Right ventricle myocardium superior (tissue), 1 donor: ENCODE results near the gene FAM117A. TPM values are rescaled to one million over a fixed set of nuclear protein-coding genes. Genes with fewer than 3 reads are reported as not detected.
"Not testable (repeated sequence)": the region's sequence is repeated elsewhere in the genome, so short reads cannot be mapped to it uniquely, and the experiment has no call there.

Experiments
- ATAC-seq: fragments of 200-7000 bp; cut with Tn5 transposase; one replicate; pipeline ENCODE4 v1.9.1; 2020; ENCODE audit warnings: mild to moderate bottlenecking; ENCODE audit not compliant: poor library complexity
- DNase-seq: peaks from one replicate; pipeline ENCODE4 v3.0.0-alpha.2; 2020
- intact Hi-C: fragments of 100-400 bp; cut with DNase I; formaldehyde crosslinking; loops from one replicate; pipeline ENCODE4 v1.11.2; 2022
- total RNA-seq: library from RNA; stranded (reverse); fragmentation: NEBNext Ultra II Directional; extraction: Animal tissue kit (Norgen Biotek cat#: 25700); gene quantifications from one replicate; pipeline ENCODE4 v1.2.1, GENCODE V29; 2021
- donor health status: DM: no; HTN: yes; CAD: no; lungs with severe emphysema.

Gene FAM117A
- total RNA-seq, 1 donor from 2014 or later, result 9.5 TPM

DNA sequence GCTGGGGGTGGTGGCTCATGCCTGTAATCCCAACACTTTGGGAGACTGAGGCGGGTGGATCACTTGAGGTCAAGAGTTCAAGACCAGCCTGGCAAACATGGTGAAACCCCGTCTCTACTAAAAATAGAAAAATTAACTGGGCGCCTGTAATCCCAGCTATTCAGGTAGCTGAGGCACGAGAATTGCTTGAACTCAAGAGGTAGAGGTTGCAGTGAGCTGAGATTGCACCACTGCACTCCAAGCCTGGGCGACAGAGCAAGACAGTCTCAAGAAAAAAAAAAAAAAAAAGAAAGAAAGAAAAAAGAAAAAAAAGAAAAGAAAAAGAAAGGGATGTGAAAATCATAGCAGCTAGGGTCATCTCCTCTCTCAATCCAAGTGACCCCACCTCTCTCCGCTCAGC lies 39.4 kb downstream of the FAM117A start:
- intact Hi-C loops, ATAC-seq, DNase-seq: not testable (repeated sequence)

GRCh38 chr17:49723423-49723822 lies 40.5 kb downstream of the FAM117A start:
- DNase-seq, result peak; percentile 82
- intact Hi-C loops, result no loop called here
- peak; percentile 89 for ATAC-seq

- intact Hi-C loops, result no loop called here
- ATAC-seq, result no peak
Observed at GRCh38 chr17:49722066-49722465, 41.9 kb downstream of the FAM117A start.

DNA sequence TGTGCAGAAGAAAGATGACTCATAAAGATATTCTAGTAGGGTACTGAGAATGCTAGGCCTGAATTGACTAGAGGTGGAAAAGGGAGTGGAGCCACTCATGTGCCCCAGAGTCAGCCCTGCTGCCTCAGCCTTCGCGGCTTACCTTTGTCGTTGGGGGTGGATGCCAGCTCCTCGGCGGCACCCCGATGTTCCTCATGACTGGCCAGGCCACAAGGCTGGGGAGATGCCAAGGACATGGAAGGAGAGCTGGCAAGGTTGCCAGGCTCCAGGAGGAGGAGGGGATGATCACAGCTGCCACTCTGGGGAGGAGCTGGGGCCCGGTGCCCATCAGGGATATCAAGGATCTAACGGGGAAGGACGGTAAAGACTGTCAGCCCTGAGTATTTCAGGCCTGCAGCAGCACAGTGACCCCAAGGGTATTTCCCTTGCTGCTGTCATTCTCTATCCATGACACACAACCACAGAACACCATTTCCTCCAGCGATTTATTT lies 46.5 kb downstream of the FAM117A start:
- ATAC-seq, result peak; percentile 58

More at GRCh38 chr17:49722066-49722465, 41.9 kb downstream of the FAM117A start:
- no peak for DNase-seq

DNA sequence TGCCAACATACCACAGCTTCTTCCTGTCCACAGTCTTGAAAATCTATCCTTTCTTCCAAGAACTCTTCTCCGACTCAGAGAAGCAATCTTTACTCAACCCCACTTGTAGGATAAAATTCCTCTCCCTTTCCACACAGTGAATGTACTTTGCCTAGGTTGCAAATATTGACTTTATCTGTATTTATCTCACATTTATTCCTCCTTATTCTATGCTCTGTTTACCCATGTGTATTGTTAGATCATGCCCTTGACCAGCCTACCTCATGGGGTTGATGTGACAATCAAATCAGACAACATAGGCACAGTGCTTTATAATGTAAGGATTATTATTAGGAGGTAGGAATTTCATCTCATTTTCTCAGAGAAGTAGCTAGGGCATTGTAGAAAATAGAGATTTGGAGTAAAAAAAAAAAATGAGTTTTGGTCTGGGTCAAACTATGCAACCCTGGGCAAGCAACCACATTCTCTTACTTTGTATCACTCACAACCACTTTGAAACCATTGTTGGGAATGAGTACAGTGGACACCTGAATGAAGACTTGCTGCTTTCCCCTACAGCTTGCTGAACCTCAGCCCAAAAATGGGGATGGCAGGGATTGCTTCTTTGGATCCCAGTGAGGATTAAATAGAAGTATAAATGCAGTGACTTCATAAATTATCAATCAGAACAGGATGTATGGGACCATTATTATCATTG lies 47.1 kb downstream of the FAM117A start:
- DNase-seq (no peak), ATAC-seq (no peak)
- intact Hi-C loops, result no loop called here

More for the DNA sequence above, 46.5 kb downstream of the FAM117A start:
- intact Hi-C loops, result no loop called here
- no peak for DNase-seq

DNA sequence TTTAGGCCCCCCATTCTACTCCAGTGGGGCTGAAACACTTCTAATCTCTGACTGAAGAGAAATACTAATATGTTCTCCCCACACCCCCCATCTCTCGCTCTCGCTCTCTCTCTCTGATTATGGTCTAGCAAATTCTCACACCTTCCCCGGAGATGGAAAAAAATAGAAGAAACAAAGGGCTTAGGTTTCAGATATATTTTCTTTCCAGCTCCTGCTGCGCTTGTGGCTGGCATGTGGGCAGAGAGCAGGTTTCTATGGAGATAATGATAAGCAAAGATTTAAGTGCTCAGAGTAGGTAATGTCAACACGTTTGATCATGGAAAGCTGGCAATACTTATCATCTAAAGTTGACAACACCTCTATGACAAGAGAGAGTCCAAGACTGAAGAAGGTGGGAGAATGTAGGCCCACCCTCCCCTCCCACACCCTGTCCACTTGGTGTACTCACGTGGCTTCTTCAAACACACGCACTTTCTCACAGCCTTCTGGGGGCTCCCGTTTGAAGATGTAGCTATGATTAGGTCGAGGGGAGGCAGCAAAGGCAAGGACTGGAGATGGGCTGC lies 48.1 kb downstream of the FAM117A start:
- intact Hi-C loops, result no loop called here
- ATAC-seq (no peak), DNase-seq (no peak)

GRCh38 chr17:49715216-49715615 lies 48.7 kb downstream of the FAM117A start:
- ATAC-seq, result no peak
- DNase-seq, result no peak
- intact Hi-C loops, result no loop called here

GRCh38 chr17:49708515-49709183 lies 55.3 kb downstream of the FAM117A start:
- DNase-seq (no peak), ATAC-seq (no peak)
- intact Hi-C loops, result loop anchor here (5.0 to 10.0 kb wide), 3 partner anchors 69 to 286 kb away; partner anchors contain the start of gene DLX3

DNA sequence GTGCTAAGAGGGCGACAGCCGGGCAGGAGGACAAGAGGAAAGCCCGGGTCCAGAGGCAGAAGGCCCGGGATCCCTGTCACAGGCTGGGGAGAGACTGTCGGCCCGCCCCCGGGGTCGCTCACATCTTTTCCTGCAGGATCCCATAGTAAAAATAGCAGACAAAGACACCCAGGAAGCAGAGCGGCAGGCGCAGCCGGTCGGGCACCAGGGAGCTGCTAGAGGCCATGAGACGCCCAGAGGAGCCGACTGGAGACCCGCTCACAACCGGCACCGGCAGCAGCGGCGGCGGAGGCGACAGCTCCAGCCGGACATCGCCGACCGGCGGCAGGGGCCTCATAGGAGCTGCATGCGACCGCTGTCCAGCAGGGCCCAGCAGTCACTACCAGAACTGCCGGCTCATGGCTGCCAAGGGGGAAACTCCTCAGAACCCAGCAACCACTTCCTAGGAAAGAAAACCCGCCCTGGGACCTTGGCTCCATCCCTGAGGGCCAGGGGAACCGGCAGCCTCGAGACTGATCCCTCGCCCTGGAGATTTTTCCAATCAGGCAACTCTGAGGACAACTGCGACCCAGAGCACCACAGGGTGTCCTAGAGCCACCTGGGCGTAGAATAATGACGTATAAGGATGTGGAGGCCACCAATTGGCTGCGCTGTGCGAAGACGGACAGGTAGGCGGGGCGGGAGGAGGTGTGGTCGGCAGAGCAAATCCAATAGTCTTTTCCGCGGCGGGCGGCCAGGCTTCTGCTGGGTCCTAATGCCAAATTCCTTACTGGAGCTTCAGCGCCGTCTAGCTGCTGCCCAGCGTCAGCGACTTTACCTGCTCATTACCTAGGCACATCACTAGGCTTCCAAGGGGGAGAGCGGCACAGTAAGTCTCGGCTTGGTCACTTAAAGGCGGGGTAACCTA lies 56.1 kb downstream of the FAM117A start, which contains the start of gene SLC35B1:
TSS of gene SLC35B1 (minus strand) at position 357 of the 907 bp plus-strand sequence. CDS start at position 226, 131 bp downstream.
- peak; percentile 99 for ATAC-seq
- DNase-seq, result peak; percentile 100
- intact Hi-C loops, result loop anchor here (5.0 to 10.0 kb wide), 3 partner anchors 69 to 287 kb away; partner anchors contain the start of gene DLX3

DNA sequence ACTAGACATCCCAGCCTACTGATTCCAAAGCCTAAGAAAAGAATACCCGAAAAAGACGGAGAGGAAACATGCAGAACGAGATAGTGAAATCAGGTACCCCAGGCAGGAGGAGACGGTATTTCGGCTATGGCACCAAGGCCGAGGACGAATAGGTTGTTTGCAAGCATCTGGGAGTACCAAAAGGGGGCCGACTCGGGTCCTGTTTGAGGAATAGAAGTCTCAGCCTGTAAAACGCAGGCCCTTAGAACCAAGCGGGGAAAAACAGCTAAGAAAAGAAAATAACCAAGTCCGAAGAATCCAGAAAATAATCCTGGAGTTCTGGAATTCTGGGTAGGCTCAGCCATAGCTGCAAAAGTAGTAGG lies 56.7 kb downstream of the FAM117A start:
- no peak for DNase-seq
- intact Hi-C loops, result loop anchor here (5.0 to 10.0 kb wide), 3 partner anchors 70 to 288 kb away; partner anchors contain the start of gene DLX3
- ATAC-seq, result no peak

DNA sequence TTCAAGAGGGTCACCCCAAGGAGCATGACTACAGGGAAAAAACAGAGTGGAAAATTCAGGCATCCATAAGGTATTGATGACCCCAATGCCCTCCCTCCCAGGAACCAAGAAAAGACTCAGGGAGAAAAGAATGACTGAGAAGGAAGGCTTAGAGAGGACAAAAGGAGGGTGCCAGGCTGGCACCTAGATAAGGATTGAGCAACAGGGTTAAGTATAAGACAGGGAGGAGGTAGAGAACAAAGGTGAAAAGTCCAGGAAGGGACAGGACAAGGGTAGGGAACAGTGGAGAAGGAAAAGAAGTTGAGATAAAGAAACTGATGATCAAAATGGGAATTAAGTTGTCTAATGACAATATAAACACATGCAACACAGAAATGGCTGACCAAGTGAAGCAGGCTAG lies 58.7 kb downstream of the FAM117A start:
- intact Hi-C loops, result loop anchor here (5.0 to 10.0 kb wide), 3 partner anchors 72 to 290 kb away; partner anchors contain the start of gene DLX3
- DNase-seq (no peak), ATAC-seq (no peak)

DNA sequence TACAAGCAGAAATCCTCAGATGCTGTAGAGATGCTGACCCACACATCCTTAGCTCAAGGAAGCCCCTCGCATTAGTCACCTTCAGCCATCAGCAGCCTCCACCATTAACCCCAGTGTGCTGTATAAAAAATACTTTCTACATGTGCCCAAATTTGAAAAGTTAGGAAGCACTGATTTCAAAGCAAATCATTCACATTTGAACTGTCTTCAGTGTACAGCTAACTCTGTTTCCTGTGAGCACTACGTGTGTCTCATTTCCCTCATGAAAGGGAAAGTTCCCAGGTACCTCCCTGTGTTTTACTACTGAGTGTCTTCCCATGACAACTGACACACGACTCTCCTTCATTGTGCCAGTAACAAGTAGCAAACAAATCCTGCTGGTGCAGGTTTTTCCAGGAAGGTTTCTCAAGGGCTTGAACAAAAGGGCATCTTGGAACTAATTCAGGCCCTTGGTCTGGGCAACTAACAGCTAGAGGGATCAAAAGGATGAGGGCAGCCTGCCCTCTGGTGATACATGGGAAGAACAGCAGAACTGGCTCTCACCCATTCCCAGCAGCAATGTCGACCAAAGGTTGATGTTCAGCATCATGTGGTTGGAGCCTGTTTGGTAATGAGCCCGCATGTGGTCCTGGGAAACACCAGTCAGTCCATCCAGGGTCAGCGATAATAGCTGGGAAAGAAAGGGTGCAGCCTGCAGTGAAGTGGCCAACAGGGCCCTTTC lies 60.2 kb downstream of the FAM117A start:
- ATAC-seq (peak; percentile 6), DNase-seq (no peak)
- intact Hi-C loops, result loop anchor here (10.0 kb wide), 1 partner anchor 291 kb away; the partner anchor contains the start of gene DLX3

DNA sequence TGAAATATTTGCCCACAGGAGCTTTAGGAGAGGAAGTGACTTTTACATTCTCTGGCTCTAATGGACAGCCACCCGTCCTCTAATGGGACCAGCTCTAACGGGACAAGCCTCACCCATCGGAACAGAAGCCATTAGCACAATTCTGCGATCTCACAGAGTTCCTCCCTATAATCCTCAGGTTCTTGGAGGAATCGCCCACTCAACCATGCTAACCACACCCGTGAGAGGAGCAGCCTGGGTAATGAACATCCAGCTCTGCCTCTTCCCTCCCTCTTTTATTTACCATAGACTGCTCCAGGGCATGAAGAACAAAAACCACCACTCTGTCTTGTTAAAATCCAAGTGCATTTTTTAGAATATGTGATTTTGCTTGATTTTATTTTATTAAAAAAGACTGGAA lies 63.0 kb downstream of the FAM117A start:
- no peak for ATAC-seq
- no peak for DNase-seq
- intact Hi-C loops, result loop anchor here (10.0 kb wide), 1 partner anchor 294 kb away; the partner anchor contains the start of gene DLX3

DNA sequence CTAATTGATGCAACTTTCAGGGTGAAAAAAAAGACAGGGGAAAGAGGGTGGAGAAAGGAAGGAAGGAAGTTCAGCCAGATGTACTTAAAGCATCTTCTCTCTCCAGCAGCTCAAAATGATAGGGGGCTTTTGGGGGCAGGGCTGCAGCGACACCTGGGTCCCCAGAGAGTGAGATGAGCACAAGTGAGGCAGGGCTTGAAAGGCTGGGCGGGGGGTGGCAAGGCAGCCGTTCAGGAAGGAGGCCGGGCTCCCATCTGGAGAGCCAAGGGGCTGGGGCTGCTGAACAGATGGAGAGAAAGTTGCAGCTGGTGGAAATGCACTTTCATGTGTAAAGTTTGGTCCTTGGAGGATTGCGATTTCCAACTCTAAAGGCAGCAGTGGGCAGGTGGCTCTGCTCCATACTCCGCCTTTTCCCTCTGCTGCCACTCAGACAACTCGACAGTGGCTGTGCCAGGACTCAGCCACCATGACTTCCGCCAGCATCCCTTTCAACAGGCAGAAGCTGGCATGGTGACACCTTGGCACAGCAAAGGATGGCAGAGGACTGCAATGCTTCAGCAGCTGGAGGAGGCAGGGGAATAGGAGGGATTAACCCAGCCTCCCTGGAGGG lies 63.9 kb downstream of the FAM117A start:
- intact Hi-C loops, result loop anchor here (10.0 kb wide), 1 partner anchor 295 kb away; the partner anchor contains the start of gene DLX3
- peak; percentile 78 for DNase-seq

GRCh38 chr17:49698005-49698404 lies 65.9 kb downstream of the FAM117A start:
- ATAC-seq, result no peak
- intact Hi-C loops, result no loop called here
- no peak for DNase-seq

More for the DNA sequence above, 63.9 kb downstream of the FAM117A start:
- ATAC-seq, result peak; percentile 69

GRCh38 chr17:49696233-49696761 lies 67.6 kb downstream of the FAM117A start:
- ATAC-seq (no peak), DNase-seq (no peak)
- intact Hi-C loops, result no loop called here
